Measurements from ENCODE around the gene RPL32.

Gene RPL32

GRCh38 chr3:12841149-12841969 is at the start of gene RPL32 (continued):
- TF ChIP-seq, protein P1, sequence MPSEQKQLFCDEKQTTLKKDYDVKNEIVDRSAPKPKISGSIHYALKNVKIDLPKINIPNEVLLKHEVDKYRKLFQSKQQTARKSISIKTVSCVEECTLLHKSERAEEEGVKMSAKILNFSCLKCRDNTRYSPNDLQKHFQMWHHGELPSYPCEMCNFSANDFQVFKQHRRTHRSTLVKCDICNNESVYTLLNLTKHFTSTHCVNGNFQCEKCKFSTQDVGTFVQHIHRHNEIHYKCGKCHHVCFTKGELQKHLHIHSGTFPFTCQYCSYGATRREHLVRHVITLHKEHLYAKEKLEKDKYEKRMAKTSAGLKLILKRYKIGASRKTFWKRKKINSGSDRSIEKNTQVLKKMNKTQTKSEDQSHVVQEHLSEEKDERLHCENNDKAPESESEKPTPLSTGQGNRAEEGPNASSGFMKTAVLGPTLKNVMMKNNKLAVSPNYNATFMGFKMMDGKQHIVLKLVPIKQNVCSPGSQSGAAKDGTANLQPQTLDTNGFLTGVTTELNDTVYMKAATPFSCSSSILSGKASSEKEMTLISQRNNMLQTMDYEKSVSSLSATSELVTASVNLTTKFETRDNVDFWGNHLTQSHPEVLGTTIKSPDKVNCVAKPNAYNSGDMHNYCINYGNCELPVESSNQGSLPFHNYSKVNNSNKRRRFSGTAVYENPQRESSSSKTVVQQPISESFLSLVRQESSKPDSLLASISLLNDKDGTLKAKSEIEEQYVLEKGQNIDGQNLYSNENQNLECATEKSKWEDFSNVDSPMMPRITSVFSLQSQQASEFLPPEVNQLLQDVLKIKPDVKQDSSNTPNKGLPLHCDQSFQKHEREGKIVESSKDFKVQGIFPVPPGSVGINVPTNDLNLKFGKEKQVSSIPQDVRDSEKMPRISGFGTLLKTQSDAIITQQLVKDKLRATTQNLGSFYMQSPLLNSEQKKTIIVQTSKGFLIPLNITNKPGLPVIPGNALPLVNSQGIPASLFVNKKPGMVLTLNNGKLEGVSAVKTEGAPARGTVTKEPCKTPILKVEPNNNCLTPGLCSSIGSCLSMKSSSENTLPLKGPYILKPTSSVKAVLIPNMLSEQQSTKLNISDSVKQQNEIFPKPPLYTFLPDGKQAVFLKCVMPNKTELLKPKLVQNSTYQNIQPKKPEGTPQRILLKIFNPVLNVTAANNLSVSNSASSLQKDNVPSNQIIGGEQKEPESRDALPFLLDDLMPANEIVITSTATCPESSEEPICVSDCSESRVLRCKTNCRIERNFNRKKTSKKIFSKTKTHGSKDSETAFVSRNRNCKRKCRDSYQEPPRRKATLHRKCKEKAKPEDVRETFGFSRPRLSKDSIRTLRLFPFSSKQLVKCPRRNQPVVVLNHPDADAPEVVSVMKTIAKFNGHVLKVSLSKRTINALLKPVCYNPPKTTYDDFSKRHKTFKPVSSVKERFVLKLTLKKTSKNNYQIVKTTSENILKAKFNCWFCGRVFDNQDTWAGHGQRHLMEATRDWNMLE (tag by site-specific recombination; conservative IDR thresholded peaks at IDR 0.05; ENCODE audit: low read depth) = peak; percentile 99
- TF ChIP-seq ZNF274 (IDR thresholded peaks at IDR 0.05; ENCODE audit: low read length) (no peak), ZNF274 (tag by site-specific recombination; IDR thresholded peaks at IDR 0.05; ENCODE audit: borderline replicate concordance) (no peak), ZBTB17 (tag by site-specific recombination; IDR thresholded peaks at IDR 0.05) (peak; percentile 77), ZNF610 (tag by site-specific recombination; IDR thresholded peaks at IDR 0.05; ENCODE audit: borderline replicate concordance) (peak; percentile 18; the same call in 1 of the 2 replicates), ZNF362 (tag by site-specific recombination; IDR thresholded peaks at IDR 0.05) (no peak), ZNF335 (tag by site-specific recombination; conservative IDR thresholded peaks at IDR 0.05) (peak; percentile 94), ZNF654 (tag by site-specific recombination; IDR thresholded peaks at IDR 0.05; ENCODE audit: low read depth) (peak; percentile 57), SP2 (tag by site-specific recombination; IDR thresholded peaks at IDR 0.05) (peak; percentile 76), ZNF155 (tag by site-specific recombination; IDR thresholded peaks at IDR 0.05) (no peak), ZNF830 (tag by site-specific recombination; IDR thresholded peaks at IDR 0.05; ENCODE audit: low read depth) (no peak), YY1 (tag by site-specific recombination; IDR thresholded peaks at IDR 0.05) (peak; percentile 86), ZBTB8A (tag by site-specific recombination; IDR thresholded peaks at IDR 0.05) (peak; percentile 40; the same call in 1 of the 2 replicates), ZNF561 (tag by site-specific recombination; IDR thresholded peaks at IDR 0.05; ENCODE audit: borderline replicate concordance) (peak; percentile 66; the same call in 1 of the 2 replicates), ZNF623 (tag by site-specific recombination; IDR thresholded peaks at IDR 0.05) (peak; percentile 11; the same call in 1 of the 2 replicates), SP3 (tag by site-specific recombination; IDR thresholded peaks at IDR 0.05) (peak; percentile 86), SALL2 (tag by site-specific recombination; IDR thresholded peaks at IDR 0.05; ENCODE audit: borderline replicate concordance) (0 out of 2 replicates have a peak, but pooled peaks have one; percentile 10), FEZF1 (tag by site-specific recombination; IDR thresholded peaks at IDR 0.05) (0 out of 2 replicates have a peak, but pooled peaks have one; percentile 15), SP7 (tag by site-specific recombination; IDR thresholded peaks at IDR 0.05) (peak; percentile 46), SETDB1 (IDR thresholded peaks at IDR 0.05; ENCODE audit: insufficient read length, low read length) (peak; percentile 13), ZNF426 (tag by site-specific recombination; IDR thresholded peaks at IDR 0.05) (no peak; the same call in 1 of the 2 replicates), ZNF843 (tag by site-specific recombination; IDR thresholded peaks at IDR 0.05) (0 out of 2 replicates have a peak, but pooled peaks have one; percentile 34)
- TF ChIP-seq, protein P2, sequence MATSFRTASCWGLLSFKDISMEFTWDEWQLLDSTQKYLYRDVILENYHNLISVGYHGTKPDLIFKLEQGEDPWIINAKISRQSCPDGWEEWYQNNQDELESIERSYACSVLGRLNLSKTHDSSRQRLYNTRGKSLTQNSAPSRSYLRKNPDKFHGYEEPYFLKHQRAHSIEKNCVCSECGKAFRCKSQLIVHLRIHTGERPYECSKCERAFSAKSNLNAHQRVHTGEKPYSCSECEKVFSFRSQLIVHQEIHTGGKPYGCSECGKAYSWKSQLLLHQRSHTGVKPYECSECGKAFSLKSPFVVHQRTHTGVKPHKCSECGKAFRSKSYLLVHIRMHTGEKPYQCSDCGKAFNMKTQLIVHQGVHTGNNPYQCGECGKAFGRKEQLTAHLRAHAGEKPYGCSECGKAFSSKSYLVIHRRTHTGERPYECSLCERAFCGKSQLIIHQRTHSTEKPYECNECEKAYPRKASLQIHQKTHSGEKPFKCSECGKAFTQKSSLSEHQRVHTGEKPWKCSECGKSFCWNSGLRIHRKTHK (tag by site-specific recombination; IDR thresholded peaks at IDR 0.05) = no peak
- TF ChIP-seq, protein P3, sequence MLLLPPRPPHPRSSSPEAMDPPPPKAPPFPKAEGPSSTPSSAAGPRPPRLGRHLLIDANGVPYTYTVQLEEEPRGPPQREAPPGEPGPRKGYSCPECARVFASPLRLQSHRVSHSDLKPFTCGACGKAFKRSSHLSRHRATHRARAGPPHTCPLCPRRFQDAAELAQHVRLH (tag by site-specific recombination; IDR thresholded peaks at IDR 0.05) = peak; percentile 75
- TF ChIP-seq, protein P4, sequence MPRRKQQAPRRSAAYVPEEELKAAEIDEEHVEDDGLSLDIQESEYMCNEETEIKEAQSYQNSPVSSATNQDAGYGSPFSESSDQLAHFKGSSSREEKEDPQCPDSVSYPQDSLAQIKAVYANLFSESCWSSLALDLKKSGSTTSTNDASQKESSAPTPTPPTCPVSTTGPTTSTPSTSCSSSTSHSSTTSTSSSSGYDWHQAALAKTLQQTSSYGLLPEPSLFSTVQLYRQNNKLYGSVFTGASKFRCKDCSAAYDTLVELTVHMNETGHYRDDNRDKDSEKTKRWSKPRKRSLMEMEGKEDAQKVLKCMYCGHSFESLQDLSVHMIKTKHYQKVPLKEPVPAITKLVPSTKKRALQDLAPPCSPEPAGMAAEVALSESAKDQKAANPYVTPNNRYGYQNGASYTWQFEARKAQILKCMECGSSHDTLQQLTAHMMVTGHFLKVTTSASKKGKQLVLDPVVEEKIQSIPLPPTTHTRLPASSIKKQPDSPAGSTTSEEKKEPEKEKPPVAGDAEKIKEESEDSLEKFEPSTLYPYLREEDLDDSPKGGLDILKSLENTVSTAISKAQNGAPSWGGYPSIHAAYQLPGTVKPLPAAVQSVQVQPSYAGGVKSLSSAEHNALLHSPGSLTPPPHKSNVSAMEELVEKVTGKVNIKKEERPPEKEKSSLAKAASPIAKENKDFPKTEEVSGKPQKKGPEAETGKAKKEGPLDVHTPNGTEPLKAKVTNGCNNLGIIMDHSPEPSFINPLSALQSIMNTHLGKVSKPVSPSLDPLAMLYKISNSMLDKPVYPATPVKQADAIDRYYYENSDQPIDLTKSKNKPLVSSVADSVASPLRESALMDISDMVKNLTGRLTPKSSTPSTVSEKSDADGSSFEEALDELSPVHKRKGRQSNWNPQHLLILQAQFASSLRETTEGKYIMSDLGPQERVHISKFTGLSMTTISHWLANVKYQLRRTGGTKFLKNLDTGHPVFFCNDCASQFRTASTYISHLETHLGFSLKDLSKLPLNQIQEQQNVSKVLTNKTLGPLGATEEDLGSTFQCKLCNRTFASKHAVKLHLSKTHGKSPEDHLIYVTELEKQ (tag by site-specific recombination; IDR thresholded peaks at IDR 0.05; ENCODE audit: borderline replicate concordance) = no peak
